HG03354 (cell line): ENCODE results near the gene CIZ1.

Source experiments
- ATAC-seq: cut with Tn5 transposase; IDR thresholded peaks from one replicate; pipeline ENCODE4 v1.9.1; 2021; ENCODE audit warnings: mild to moderate bottlenecking; ENCODE audit not compliant: unreplicated experiment, poor library complexity, severe bottlenecking

The CIZ1 gene

GRCh38 chr9:128166169-128166568, 25.2 kb downstream of the CIZ1 start:
- ATAC-seq: no peak

GRCh38 chr9:128164307-128164885, 27.0 kb downstream of the CIZ1 start:
- no peak for ATAC-seq

GRCh38 chr9:128163523-128164306, 27.7 kb downstream of the CIZ1 start:
- ATAC-seq: no peak

- ATAC-seq: no peak
Observed at GRCh38 chr9:128163027-128163515, 28.3 kb downstream of the CIZ1 start.

GRCh38 chr9:128162215-128163026, 29.0 kb downstream of the CIZ1 start:
- no peak for ATAC-seq

GRCh38 chr9:128161215-128161902, 30.0 kb downstream of the CIZ1 start:
- ATAC-seq: no peak

GRCh38 chr9:128160603-128160987, 30.8 kb downstream of the CIZ1 start:
- ATAC-seq: peak; percentile 16

- ATAC-seq: peak; percentile 86
Observed at GRCh38 chr9:128159784-128160602, 31.4 kb downstream of the CIZ1 start, which contains the start of gene BBLN. Gene BBLN (plus strand): TSS chr9:128160265. CDS start chr9:128160408, 143 bp downstream.

- ATAC-seq: no peak
Observed at GRCh38 chr9:128159522-128159783, 31.9 kb downstream of the CIZ1 start.

GRCh38 chr9:128155736-128156500, 35.5 kb downstream of the CIZ1 start:
- no peak for ATAC-seq

- no peak for ATAC-seq
Observed at GRCh38 chr9:128153947-128154695, 37.3 kb downstream of the CIZ1 start.

- ATAC-seq: no peak
Observed at GRCh38 chr9:128153060-128153946, 38.1 kb downstream of the CIZ1 start.

- ATAC-seq: no peak
Observed at GRCh38 chr9:128152133-128153059, 39.0 kb downstream of the CIZ1 start.

GRCh38 chr9:128151309-128152132, 39.9 kb downstream of the CIZ1 start:
- no peak for ATAC-seq
